HG02970 (cell line): ENCODE data around the gene NUBP2.

ENCODE experiments used
- ATAC-seq: cut with Tn5 transposase; IDR thresholded peaks from one replicate; pipeline ENCODE4 v1.9.1; 2021; ENCODE audit warnings: mild to moderate bottlenecking, moderate library complexity, moderate number of reproducible peaks; ENCODE audit not compliant: unreplicated experiment, low FRiP score

Gene NUBP2, protein sequence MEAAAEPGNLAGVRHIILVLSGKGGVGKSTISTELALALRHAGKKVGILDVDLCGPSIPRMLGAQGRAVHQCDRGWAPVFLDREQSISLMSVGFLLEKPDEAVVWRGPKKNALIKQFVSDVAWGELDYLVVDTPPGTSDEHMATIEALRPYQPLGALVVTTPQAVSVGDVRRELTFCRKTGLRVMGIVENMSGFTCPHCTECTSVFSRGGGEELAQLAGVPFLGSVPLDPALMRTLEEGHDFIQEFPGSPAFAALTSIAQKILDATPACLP

DNA sequence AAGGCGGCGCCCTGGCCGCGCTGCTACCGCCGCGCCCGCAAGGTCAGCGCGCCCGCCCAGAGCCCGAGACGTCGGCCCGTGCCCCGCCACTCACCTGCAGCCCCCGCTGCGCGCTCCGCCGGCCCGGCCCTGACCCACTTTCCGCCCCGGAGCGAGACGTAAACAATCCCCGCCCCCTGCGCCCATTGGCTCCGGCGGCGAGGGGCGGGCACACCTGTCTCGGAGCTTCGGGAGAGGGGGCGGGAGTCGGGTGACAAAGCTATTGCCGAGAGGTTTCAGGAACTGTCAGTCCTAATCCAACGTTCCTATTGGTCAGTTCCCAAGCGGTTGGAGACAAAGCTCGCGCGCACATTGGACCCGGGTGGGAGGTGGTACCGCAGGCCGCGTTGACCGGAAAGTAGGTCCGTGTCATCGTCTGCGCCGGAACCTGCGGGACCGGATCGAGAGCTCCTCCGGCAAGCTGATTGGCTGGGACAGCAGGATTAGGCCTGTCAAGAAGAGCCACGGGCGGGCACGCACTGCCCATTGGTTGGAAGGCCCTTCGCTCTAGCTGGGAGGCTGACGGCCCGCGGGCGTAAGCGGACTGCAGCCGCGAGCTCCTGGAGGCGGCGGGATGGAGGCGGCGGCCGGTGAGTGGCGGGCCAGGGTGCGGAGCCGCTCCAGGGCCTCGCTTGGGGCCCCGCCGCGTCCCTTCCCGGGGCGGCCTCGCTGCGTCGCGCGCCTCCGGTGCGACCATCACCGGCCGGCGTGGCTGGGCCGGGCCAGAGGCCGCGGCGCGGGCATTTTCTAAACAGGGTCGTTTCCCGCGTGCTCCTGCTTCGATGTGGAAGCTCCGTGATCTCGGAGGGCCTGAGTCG lies at the start of gene NUBP2, which contains the start of gene SPSB3:
Gene NUBP2 (plus strand): TSS at position 553 of the 857 bp plus-strand sequence. CDS start 61 bp downstream, at position 614.
Gene SPSB3 (minus strand): TSS at position 164 of the 857 bp plus-strand sequence. CDS start 1,088 bp downstream, outside the sequence.
- ATAC-seq: peak; percentile 83

DNA sequence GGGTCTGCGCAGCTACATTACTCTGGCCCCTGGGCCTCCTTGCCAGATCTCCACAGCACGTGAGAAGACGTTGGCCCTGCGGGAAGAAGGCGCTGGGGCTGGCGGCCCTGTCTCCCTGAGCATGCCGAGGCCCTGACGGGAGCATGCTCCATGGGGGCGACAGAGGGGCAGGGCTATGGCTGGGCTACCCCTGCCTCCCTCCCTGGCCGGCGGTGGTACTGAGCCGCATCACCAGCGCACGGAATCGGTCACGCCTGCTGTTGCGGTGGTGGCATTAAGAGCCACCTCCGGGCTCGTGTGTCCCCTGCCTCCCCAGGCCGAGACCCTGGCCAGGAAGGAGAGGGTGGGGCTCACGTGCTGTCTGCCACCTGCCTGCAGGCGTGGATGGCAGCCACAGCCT lies 48.6 kb upstream of the NUBP2 start:
- no peak for ATAC-seq

DNA sequence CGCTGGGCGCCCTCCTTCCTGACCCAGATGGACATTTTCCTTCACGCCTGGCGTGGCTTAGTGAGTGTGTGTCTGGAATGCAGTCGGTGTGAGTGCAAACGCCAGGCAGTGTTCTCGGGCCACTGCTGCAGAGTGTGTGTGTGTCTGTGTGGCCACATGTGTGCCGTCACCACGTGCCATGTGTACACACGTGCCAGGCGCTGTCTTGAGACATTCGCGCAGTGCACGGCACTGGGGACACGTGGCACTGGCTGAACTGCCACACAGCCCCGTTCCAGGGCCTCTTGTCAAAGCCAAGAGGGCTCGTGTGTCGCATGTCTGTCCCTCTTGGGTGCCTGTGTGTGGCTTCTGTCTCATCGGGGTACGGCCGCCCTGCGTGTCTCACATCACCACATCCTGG lies 47.9 kb upstream of the NUBP2 start:
- ATAC-seq: no peak

DNA sequence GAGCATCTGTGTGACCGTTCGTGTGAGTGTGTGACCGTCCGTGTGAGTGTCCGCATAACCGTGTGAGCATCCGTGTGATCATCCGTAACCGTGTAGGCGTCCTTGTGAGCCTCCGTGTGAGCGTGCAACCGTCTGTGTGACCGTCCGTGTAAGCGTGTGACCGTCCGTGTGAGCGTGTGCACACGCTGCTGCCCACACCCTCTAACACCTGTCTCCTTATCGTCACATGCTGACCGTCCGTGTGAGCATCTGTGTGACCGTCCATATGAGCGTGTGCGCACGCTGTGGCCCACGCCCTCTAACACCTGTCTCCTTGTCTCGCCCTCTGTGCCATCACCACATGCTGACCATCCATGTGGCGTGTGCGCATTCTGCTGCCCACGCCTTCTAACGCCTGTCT lies 42.5 kb upstream of the NUBP2 start:
- ATAC-seq: no peak

DNA sequence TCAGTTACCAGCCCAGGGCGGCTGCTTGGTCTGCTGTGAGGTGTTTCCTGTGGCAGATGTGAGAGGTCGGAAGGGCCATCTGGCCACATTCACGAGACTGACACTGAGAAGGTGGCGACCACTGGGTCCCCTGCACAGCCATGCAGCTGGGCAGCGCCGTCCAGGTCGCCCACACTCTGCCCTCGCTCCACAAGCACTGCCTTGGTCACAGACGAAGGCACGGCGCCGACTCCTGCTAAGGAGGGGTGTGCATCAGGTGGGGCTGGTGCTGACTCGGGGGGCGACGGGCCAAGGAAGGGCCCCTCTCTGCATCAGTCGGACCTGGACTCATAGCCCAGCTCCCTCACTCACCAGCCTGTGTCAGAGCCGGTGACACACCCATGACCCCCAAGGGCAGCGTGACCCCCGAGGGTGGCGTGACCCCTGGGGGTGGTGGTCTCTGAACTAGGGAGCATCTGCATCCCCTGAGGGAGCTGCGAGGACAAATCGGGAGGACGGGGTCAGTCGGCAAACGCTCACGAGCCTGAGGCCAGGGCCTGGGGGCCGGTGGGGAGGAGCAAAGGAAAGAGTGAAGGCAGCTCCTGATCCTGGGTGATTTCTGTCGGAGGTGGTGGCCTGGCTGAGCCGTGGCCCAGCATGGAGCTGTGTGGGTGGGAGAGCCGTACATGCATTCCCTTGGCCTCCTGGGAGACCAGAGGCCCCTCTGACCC lies 41.8 kb upstream of the NUBP2 start:
- no peak for ATAC-seq

DNA sequence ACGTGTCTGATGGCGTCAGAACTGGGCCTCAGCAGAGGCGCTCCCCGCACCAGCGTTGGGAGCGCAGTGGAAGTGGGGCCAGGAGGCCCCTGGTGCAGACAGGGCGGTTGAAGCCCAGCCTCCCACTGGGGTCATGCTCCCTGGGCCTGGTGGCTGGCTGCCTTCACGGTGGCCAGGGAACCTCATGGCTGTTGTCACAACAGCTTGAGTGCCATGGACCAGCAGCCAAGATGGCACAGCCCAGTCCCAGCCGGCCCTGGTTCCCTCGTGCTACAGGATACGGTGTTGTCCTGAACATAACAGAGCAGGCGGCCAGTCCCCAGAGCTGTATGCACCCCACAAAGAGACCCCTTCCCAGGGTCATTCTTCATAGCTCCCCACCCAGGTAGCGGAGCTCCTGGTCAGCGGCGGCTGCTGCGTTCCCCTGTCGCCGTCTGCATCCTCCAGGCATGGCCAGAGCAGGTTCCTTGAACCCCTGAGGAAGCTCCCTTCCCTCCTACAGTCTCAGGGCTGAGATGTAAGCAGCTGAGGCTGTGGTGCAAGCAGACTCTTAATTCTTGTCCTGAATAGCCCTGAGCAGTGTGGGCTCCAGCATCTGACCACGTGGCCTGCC lies 41.1 kb upstream of the NUBP2 start:
- no peak for ATAC-seq

DNA sequence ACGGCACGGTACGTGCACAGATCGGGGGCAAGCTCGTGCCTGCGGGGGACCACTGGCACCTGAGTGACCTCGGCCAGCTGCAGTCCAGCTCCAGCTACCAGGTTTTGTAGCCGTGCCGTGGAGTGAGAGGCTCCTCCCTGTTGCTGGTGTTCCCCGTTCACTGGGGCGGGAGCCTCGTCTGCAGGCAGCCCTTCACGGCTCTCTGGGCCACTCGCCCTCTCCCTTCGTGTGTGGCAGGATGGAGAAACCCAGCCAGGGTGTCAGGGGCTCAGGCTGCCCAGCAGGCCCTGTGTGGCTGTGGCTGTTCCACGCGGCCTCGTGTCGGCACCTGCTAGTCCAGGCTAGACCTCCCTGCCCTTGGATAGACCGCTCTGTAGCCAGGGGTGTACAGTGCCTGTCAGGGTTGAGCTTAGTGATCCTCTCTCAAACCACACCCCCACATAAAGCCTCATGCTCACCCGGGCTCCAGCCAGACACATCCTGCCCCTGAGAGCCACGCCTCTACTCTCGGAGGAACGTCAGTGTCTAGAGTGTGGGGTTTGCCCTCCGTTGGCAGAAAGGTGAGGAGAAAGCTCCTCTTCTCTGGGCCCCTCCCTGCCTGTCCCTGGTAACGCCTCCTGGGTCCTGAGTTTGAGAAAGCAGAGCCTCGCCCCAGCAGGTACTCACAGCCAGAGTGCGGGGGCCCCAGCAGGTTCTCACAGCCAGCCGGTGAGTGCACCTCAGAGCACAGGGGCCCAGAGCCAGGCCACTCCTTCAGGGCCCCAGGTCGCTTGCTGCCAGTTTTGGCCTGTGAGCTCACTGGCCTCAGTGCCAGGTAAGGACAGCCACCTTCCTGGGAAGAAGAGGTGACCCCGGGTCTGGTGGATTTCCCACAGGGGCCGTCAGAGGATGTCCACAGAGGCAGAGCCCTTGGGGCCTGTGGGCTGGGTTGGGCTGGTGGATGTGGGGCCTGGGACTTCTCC lies 39.1 kb upstream of the NUBP2 start:
- ATAC-seq: no peak

DNA sequence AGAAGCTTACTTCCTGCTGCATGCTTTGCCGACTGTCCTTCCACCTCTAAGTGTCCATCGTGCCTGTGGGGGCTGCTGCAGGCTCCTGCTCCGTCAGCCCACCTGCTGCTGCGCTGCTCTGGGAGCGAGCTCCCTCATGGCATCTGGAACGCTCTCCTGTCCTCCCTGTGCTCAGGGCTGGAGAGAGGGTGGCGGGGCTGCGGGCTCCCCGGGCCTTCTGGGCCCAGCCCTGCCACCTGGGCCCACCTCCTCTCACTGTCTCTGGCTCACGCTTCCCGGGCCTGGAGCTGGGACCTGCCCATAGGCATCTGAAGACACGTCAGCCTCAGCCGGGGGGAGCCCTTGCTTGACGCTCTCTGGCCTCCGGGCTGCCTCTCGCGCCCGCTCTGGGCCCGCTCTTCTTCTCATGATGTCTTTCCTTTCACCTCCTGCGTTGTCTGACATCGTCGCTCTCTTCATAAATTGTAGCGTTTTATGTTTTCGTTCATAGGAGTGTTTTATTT lies 38.4 kb upstream of the NUBP2 start:
- no peak for ATAC-seq

DNA sequence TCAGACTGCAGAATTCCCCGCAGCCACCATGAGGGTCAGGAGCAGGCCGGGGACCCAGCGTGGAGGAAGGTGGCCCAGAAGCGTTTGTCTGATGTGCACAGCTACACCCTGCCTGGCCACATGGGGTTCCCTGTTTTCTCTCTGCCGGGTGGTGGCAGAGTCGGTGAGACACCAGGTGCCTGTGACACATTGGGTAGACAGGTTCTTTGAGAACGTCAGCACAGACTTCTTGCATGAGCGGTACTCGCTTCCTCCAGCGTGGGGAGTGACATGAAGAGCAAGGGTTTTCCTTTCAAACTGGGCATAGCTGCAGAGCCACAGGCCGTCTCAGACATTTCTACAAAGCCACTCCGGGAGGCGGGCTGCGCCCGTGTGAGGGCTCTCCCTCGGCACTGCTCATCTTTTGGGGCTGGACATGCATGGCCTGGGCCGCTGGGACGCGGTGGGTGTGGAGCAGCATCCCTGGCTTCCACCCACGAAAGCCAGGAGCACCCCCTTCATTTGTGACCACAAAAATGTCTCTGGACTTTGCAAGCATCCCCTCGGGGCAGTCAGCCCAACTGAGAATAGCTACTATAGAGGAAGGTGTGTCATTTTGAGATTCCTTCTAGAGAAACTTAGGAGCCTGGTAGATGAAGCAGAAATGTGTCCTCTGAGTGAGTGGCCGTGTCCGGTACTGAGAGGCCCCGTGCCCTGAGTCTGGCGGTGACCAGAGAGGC lies 37.4 kb upstream of the NUBP2 start:
- ATAC-seq: no peak

DNA sequence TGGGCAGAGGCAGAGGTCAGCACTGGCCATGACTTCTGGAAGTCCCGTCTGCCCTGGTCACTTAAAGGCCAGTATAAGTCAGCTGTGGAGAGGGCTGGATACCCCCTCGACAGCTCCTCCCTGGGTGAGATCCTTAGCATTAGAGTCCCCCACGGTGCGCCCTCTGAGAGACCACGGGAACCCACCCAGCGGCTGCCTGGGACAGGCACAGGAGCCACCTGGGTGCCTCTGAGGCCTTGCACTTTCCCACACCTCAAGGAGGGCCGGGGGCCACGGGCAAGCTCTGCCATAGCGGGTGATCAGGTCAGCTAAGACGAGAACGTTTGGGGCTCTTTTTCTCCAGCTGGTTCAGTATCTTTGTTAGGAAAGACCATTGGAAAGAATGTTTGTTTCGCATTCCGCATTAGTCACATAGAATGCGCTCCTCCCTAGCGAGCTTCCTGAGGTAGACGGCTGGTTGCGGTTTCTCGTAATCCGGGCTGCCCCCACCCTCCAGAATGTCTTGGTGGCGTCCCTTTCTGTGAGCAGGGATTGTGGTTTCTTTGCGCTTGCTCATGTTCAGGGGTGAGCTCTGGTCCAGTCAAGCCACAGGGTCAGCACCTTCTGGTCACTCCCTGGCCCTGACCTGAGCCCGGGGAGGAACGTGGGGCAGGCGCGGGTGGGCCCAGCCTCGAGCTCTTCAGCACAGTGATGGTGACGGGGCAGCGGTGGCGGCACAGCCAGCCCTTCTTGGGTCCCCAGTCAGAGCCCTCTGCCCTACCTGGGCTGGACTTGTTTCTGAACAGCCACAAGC lies 36.7 kb upstream of the NUBP2 start:
- no peak for ATAC-seq

DNA sequence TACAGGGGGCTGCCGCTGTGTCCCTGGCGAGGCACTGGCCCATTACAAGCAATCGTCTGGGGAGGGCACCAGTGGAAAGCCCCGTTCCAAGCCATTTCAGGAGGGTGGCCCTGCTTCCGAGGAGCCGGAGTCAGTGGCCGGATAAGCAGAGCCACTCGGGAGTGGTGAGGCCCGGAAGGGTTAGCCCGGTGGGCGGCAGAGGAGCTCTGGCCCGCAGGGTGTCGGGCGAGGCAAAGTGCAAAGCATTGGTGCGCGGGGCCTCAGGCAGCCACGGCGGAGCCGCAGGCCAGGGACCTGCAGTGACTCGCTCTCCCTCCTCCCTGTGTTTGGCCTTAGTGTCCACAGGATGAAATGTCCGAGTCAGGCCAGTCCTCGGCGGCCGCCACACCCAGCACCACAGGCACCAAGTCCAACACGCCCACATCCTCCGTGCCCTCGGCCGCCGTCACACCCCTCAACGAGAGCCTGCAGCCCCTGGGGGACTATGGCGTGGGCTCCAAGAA lies 36.0 kb upstream of the NUBP2 start:
- no peak for ATAC-seq

DNA sequence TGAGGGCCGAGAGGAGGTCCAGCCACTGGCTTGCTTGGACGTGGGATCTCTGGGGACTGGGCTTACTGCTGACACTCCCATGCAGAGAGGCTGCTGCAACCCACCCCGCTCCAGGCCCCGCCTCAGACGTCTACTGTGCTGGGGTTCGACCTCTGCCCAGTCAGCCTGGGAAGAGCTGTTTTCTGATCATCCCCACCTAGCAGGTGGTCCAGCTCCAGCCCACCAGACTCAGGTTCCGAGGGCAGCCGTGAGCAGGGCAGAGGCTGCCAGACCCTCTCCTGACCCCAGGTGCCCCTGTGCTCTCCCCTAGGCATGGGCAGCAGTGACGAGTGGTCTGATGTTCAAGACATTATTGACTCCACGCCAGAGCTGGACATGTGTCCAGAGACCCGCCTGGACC lies 34.8 kb upstream of the NUBP2 start:
- ATAC-seq: no peak

DNA sequence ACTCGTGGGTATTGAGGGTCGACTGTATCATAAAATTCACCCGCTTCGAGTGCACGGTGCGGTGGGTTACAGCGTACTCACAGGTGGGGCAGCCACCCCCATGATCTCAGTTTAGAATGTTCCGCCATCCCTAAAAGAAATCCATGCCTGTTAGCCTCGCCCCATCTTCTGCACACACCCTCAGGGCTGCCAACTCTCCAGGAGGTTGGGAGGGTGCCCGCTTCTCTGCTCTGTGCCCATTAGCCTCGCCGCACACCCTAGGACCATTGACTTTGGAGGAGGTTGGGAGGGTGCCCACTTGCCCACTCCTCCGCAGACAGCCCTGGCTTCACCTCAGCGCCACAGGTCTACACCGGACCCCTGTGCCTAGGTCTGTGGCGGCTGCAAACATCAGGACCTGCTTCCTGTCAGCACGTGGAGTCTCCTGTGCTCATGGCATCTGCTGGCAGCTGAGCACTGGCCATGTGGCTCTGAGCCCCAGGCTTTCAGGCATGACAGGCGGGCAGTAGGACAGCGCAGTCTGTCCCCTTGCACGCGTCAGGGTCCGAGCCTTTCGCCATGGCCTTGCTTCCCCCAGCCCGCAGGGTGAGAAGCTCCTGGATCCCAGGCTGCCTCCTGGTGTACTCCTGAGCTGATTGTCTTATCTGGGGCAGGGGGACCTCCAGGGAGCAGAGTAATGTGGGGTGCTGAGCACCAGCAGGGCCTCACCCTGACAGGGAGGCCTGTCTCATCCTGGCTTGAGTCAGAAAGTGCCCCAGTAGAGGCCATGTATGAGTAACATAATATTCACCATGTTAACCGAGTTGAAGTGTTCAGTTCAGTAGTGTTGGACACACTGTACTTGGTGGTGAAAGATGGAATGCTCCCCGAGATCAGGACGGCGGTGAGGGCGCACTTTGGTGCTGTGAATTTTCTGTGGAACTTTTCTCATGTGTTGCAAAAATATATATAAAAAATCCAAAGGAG lies 33.3 kb upstream of the NUBP2 start:
- no peak for ATAC-seq

DNA sequence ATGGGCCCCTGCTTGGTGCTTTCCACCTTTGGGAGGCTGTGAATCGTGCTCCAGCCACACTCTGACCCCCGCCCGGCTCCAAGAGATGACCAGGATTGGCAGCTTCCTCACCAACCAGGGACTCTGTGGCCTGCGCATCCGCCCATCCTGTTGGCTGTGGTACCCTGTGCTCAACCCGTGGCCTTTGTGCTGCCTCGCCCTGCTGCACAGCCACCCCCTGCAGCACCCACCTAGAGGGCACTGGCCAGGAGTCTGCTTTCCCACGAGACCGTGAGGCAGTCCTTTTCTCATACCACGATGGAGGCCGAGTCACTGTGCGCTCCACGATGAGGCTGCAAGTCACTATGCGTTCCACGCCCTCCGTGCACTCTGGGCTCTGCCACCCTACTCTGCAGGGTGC lies 30.8 kb upstream of the NUBP2 start:
- ATAC-seq: no peak

DNA sequence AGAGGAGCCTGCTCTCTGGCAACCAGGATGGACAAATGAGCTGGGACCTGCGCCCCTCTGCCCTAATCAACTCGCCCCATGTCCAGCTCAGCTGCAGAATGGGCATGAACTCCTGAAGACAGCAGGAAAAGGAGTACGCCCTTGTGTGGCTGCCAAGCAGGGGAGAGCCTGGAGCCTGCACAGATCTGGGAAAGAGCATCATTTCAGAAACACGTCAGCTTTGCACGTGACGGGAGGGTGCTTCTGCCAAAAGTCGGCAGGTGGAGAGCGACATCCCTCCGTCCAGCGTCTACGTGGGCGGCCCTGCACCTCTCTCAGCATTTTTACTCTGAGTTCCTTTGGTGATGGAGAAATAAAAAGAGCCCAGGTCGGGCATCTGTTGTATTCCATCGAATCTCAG lies 29.9 kb upstream of the NUBP2 start:
- ATAC-seq: no peak

DNA sequence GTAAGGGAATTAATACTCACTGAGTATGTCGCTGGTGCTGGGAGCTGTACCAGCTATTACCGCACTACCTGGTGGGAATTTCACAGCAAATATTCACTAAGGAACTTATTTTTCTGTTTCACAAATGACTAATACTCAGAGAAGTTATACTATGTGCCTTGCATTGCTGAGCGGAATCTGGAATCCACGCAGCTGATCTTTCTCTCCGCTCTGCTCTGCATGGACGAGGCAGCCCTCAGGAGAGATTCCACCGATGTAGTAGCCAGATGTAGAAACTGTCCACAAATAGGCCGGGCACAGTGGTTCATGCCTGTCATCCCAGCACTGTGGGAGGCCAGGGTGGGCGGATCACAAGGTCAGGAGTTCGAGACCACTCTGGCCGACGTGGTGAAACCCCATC lies 28.6 kb upstream of the NUBP2 start:
- no peak for ATAC-seq
